Gastroesophageal sphincter (tissue), 3 donors: ENCODE data around the gene GOLIM4.

ENCODE experiments used
- EP300 ChIP-seq: sonication (generic); formaldehyde crosslinking; IDR thresholded peaks from one replicate; pipeline ENCODE4 v1.6.1; 2017; ENCODE audit warnings: antibody characterized with exemption, mild to moderate bottlenecking
- POLR2A ChIP-seq, 2 donors: fragments of 450-650 bp; IDR thresholded peaks; one replicate each; pipeline ENCODE4 v1.6.1; 2017; ENCODE audit warnings: antibody characterized with exemption in 2 of 2, mild to moderate bottlenecking in 2 of 2, moderate library complexity in 1 of 2
- POLR2AphosphoS5 ChIP-seq: sonication (generic); formaldehyde crosslinking; IDR thresholded peaks from one replicate; pipeline ENCODE4 v1.6.1; 2017; ENCODE audit warnings: antibody characterized with exemption
- TF ChIP-seq, protein P1 (sequence below), 4 experiments: fragments of 200-600 bp in 2 of 4; fragments of 450-650 bp in 2 of 4; sonication (generic) in 1 of 4; IDR thresholded peaks; one replicate each; pipeline ENCODE4 v1.5.1; 2017 to 2019; ENCODE audit warnings: antibody characterized with exemption in 4 of 4, mild to moderate bottlenecking in 2 of 4, moderate library complexity in 2 of 4

DNA sequence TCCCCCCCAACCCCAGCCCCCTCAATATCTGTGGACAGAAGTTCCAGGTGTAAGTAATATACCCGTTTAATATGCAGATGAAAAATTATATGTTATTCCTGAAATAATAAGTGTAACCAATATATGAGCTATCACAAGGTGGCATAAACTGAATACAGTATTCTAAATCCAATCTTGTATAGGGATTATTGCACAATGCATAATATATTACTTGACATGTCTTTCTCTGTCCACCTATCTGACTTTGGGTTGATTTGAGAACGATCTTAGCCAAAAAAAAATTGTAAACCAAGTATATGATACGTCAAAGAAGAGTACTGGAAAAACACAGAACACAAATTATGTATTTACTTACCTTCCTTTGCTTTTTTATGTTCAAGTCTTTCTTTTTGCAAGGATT lies 47.8 kb downstream of the GOLIM4 start:
- no peak for TF ChIP-seq POLR2A (IDR thresholded peaks at IDR 0.05)
- TF ChIP-seq, protein P1, sequence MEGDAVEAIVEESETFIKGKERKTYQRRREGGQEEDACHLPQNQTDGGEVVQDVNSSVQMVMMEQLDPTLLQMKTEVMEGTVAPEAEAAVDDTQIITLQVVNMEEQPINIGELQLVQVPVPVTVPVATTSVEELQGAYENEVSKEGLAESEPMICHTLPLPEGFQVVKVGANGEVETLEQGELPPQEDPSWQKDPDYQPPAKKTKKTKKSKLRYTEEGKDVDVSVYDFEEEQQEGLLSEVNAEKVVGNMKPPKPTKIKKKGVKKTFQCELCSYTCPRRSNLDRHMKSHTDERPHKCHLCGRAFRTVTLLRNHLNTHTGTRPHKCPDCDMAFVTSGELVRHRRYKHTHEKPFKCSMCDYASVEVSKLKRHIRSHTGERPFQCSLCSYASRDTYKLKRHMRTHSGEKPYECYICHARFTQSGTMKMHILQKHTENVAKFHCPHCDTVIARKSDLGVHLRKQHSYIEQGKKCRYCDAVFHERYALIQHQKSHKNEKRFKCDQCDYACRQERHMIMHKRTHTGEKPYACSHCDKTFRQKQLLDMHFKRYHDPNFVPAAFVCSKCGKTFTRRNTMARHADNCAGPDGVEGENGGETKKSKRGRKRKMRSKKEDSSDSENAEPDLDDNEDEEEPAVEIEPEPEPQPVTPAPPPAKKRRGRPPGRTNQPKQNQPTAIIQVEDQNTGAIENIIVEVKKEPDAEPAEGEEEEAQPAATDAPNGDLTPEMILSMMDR (IDR thresholded peaks at IDR 0.05) = no peak
- TF ChIP-seq POLR2AphosphoS5 = no peak
- TF ChIP-seq EP300 = no peak
